ENCODE measurements around the gene GALNTL6.

GRCh38 chr4:172392741-172393140 lies 579.5 kb downstream of the GALNTL6 start:
- TF ChIP-seq, protein P1, sequence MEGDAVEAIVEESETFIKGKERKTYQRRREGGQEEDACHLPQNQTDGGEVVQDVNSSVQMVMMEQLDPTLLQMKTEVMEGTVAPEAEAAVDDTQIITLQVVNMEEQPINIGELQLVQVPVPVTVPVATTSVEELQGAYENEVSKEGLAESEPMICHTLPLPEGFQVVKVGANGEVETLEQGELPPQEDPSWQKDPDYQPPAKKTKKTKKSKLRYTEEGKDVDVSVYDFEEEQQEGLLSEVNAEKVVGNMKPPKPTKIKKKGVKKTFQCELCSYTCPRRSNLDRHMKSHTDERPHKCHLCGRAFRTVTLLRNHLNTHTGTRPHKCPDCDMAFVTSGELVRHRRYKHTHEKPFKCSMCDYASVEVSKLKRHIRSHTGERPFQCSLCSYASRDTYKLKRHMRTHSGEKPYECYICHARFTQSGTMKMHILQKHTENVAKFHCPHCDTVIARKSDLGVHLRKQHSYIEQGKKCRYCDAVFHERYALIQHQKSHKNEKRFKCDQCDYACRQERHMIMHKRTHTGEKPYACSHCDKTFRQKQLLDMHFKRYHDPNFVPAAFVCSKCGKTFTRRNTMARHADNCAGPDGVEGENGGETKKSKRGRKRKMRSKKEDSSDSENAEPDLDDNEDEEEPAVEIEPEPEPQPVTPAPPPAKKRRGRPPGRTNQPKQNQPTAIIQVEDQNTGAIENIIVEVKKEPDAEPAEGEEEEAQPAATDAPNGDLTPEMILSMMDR (IDR thresholded peaks at IDR 0.05), result no peak
- no peak for TF ChIP-seq POLR2A (IDR thresholded peaks at IDR 0.05)

Data from testis (tissue), 2 donors.